GM19035 (cell line): ENCODE results near the gene CHCHD1.
"Not testable (repeated sequence)": the region's sequence is repeated elsewhere in the genome, so short reads cannot be mapped to it uniquely, and the experiment has no call there.

Experiments
- ATAC-seq: cut with Tn5 transposase; IDR thresholded peaks from one replicate; pipeline ENCODE4 v1.9.1; 2021; ENCODE audit not compliant: unreplicated experiment

The CHCHD1 gene

DNA sequence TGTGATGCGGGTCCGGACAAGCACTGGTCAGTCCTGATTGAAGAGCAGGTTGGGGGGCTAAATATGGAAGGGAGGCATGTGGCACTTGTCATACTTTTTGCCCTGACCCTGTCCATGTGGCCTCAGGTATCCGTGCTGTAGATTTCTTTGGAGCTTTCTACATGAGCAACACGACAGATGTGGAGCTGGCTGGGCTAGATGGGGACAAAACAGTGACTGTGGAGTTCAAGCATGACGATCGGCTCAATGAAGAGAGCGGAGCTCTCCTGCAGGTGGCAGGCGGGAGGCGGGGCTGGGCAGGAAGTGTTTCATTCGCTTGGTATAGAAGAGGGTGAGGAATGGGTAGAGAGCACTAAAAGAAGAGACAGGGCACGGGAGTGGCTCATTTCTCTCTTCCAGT, 13.0 kb upstream of the CHCHD1 start:
- no peak for ATAC-seq

DNA sequence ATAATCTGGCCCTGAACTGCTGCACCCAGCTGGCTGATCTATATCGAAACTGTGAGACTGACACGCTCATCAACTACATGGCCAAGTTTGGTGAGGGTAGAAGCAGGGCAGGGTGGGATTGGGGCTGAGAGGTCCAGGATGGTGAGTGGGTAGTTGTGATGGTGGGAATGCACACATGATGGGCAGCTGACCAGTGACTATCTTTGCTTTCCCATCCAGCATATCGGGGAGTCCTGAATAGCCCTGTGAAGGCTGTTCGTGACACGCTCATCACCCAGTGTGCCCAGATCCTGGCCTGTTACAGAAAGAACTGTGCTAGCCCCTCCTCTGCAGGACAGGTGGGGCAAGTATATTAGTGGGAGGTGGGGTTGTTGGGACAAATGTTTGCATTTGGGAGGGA, 12.5 kb upstream of the CHCHD1 start:
- ATAC-seq, result no peak

- ATAC-seq, result peak; percentile 51
Measured at GRCh38 chr10:73771722-73772280, 10.0 kb upstream of the CHCHD1 start.

DNA sequence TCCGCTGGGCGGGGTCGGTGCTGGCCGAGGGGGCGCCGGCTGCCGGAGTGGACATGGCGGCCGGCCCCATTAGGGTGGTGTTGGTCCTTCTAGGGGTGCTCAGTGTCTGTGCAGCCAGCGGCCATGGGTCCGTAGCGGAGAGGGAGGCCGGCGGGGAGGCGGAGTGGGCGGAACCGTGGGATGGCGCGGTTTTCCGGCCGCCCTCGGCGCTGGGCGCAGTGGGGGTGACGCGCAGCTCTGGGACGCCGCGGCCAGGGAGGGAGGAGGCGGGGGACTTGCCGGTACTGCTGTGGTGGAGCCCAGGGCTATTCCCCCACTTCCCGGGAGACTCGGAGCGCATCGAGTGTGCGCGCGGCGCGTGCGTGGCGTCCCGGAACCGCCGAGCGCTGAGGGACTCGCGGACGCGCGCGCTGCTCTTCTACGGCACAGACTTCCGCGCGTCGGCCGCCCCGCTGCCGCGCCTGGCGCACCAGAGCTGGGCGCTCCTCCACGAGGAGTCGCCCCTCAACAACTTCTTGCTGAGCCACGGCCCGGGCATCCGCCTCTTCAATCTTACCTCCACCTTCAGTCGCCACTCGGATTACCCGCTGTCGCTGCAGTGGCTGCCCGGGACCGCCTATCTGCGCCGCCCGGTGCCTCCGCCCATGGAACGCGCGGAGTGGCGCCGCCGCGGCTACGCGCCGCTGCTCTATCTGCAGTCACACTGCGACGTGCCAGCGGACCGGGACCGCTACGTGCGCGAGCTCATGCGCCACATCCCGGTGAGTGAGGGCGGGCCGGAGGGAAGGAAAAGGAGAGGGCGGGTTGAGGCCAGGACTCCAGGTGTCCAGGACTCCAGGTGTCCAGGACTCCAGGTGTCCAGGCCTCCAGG, 9.3 kb upstream of the CHCHD1 start:
- ATAC-seq, result peak; percentile 59

DNA sequence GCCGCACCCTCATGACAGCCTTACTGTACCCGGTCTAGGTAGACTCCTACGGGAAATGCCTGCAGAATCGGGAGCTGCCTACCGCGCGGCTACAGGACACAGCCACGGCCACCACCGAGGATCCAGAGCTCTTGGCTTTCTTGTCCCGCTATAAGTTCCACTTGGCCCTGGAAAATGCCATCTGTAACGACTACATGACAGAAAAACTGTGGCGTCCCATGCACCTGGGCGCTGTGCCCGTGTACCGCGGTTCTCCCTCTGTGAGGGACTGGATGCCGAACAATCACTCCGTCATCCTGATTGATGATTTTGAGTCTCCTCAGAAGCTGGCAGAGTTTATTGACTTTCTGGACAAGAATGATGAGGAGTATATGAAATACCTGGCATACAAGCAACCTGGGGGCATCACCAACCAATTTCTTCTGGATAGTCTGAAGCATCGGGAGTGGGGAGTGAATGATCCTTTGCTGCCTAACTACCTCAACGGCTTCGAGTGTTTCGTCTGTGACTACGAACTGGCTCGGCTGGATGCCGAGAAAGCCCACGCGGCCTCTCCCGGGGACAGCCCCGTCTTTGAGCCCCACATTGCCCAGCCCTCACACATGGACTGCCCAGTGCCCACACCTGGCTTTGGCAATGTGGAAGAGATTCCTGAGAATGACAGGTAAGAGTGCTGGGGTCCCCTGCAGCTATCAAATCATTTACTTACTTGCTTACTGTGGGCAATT, 8.5 kb upstream of the CHCHD1 start:
- peak; percentile 1 for ATAC-seq

- ATAC-seq, result no peak
Measured at GRCh38 chr10:73774637-73775036, 7.2 kb upstream of the CHCHD1 start.

DNA sequence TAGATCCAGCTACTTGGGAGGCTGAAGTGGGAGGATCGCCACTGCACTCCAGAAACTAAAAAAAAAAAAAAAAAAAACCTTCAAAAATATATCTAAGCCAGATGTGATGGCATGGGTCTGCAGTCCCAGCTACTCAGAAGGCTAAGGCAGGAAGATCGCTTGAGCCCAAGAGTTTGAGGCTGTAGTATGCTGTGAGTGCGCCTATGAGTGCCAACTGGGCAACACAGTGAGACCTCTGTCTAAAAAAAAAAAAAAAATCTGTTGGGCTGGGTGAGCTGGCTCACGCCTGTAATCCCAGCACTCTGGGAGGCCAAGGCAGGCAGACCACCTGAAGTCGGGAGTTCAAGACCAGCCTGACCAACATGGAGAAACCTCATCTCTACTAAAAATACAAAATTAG, 2.8 kb upstream of the CHCHD1 start:
- no peak for ATAC-seq

DNA sequence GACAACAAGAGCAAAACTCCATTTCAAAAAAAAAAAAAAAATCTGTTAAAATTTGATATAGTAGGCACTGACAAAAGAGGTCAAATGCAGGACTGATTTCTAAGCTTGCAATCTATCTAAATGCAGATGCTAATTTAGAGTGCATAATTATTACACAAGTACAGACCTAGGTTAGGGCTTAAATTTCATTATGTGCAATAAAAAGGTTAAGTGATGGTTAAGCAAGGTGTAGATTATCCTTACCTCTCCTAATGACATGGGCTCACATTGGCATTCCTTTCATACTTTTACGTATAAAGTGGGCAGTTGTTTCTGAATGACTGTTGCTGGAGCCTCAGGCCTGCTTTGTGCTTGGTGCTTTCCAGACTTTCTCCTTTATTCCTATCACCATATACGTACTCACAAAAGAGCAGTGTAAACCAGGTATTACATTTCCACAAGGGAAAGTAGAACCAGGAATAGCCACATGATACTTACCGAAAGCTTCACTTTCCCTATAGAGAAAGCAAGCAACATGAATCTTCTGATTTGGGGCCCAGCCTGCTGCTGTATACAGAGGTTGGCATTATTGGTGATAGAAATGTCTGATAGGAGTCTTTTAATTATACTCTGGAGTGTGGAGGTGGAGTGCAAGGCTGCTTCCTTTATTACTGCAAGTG, 2.2 kb upstream of the CHCHD1 start:
- ATAC-seq, result no peak

GRCh38 chr10:73780301-73780700, 1.5 kb upstream of the CHCHD1 start:
- no peak for ATAC-seq

DNA sequence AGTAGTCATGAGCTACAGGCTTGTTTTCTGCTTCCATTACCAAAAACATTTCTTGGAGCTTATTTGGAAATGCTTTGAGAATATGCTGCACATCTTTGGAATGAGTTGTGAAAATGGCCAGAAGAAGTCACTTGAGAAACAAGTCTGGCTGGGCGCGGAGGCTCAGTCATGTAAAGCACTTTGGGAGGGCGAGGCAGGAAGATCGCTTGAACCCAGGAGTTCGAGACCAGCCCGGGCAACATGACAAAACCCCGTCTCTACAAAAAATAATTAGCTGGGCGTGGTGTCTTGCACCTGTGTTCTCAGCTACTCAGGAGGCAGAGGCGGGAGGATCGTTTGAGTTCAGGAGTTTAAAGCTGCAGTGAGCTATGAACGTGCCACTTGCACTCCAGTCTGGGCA, 882 bp upstream of the CHCHD1 start:
- ATAC-seq, result no peak

DNA sequence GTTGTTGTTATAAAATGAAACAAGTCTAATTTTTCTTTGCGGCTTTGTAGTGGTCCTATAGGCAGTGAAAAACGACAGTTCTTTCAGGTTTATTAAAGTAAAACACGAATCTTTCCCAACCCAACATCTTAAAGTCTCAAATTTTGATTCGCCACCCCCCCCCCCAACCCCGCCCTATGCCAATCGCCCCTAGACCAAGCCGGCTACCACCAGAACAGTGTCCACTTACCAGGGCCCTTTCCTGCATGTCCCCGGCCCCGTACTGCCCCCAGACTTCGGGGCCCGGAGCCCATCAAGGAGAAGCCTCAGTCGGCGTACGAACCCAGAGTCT, 335 bp upstream of the CHCHD1 start:
- no peak for ATAC-seq

GRCh38 chr10:73782749-73783085, 869 bp downstream of the CHCHD1 start:
- no peak for ATAC-seq

DNA sequence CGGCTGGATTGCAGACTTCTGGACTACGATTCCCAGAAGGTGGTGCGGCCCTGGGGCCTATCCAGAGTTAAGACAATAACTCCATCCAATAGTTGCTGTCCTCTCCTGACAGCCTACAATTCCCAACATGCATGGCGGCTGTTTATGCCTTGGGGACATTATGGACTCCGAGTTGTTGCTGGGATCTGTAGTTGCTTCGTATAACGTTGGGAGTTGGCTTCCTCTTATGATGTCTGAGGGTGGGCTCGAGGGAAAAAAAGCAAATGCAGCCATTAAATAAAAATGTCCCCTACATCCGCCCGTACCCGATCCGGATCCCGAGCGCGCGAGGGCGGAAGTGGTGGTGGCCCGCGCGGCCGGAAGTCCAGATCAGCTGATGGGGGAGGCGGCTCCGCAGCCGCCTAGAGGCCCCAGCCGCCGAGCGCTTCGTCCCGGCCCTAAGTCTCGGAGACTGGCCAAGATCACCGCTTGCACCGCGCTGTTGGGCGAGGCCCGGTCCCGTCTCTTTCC, 3.4 kb downstream of the CHCHD1 start, which contains the start of gene ZSWIM8:
Gene ZSWIM8 (plus strand): TSS at position 396 of the 510 bp plus-strand sequence. CDS start 273 bp downstream, outside the sequence.
- ATAC-seq, result peak; percentile 75

- ATAC-seq, result peak; percentile 27
Measured at GRCh38 chr10:73785721-73786511, 4.1 kb downstream of the CHCHD1 start.

DNA sequence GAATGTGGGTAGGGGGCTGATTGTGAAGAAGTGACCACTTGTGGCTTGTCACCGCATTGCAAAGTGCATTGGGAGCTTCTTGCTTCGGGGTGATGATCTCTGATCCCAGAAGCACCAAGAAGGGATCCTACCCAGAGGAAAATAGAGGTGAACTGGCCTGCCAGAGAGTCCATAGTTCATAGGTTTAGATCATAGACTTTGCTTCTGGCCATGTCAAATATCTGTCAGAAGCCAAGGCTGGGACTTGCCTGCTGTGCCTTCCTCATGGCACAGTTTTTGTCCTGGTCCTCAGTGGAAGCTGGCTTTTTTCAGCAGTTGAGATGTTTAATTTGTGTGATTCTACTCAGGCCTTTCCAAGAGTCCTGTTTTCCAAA, 4.7 kb downstream of the CHCHD1 start:
- no peak for ATAC-seq

DNA sequence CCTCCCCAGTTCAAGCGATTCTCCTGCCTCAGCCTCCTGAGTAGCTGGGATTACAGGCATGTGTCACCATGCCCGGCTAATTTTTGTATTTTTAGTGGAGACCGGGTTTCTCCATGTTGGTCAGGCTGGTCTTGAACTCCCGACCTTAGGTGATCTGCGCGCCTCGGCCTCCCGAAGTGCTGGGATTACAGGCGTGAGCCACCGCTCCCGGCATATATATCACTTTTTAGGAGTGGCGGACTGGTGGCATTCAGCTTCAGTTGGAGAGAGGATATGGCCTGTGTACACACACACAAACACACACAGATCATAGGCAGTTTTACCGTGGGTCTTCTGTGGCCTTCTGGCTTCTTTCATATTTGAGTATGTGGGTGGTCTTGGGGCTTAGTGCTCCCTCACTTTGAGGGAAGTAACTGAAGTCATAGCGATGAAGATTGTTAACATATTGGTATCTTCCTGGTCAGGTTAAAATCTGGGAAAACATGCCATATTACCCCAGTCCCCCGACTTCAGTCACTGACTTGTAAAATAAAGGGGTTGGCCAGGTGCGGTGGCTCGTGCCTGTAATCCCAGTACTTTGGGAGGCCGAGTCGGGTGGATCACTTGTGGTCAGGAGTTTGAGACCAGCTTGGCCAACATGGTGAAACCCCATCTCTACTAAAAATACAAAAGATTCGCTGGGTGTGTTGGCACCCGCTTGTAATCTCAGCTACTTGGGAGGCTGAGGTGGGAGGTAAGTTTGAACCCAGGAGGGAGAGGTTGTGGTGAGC, 5.4 kb downstream of the CHCHD1 start:
- not testable (repeated sequence) for ATAC-seq

DNA sequence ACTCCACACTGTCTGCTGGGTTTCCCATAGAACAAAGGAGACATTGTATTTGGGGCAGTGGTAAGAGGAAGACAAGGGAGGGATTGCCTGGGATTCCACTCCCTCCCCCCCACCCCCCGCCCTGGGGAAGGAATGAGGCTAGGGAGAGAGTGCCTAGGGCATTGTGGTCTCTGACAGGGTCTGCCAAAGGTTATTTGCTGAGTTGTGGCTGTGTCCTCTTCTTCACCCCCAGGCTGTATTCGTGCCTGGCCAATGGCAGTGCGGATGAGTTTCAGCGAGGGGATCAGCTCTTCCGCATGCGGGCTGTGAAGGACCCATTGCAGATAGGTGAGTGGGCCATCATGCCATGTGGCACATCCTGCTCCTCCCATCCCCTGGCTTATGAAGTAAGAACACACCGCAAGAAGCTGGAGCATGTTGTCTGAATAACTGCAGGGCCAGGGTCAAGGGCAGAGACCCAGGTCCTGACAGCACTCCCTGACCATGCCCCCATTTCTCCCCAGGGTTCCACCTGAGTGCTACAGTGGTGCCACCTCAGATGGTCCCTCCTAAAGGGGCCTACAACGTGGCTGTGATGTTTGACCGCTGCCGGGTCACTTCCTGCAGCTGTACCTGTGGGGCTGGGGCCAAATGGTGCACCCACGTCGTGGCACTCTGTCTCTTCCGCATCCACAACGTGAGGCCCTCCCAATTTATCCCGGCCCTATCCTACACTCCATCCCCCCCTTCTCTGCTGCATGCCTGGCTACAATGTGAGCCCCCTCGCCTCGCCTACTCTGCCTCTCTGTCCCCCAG, 7.2 kb downstream of the CHCHD1 start:
- ATAC-seq, result no peak

DNA sequence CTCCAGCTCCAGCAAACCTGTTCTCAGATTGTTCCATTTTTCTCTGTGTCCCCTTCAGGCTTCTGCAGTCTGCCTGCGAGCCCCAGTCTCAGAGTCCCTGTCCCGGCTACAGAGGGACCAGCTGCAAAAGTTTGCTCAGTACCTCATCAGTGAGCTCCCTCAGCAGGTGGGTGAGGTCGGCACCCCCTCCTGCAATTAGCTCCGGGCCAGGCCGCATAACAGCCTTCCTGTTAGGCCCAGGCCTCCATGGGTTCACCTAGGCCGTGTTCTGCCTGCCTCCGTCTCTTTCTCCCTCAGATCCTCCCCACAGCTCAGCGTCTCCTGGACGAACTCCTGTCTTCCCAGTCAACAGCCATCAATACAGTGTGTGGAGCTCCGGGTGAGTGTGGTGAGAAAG, 7.8 kb downstream of the CHCHD1 start:
- no peak for ATAC-seq
